GM12892 (cell line): ENCODE results near the gene NUDT3.
"Not testable (repeated sequence)": the region's sequence is repeated elsewhere in the genome, so short reads cannot be mapped to it uniquely, and the experiment has no call there.

ENCODE experiments used
- POLR2A ChIP-seq: IDR thresholded peaks from 2 replicates; pipeline ENCODE4 v1.6.1; 2011; ENCODE audit warnings: low read depth, low read length, control low read depth
- POLR2AphosphoS5 ChIP-seq: IDR thresholded peaks from 2 replicates; pipeline ENCODE4 v1.6.1; 2011; ENCODE audit warnings: low read depth, low read length, control low read depth

DNA sequence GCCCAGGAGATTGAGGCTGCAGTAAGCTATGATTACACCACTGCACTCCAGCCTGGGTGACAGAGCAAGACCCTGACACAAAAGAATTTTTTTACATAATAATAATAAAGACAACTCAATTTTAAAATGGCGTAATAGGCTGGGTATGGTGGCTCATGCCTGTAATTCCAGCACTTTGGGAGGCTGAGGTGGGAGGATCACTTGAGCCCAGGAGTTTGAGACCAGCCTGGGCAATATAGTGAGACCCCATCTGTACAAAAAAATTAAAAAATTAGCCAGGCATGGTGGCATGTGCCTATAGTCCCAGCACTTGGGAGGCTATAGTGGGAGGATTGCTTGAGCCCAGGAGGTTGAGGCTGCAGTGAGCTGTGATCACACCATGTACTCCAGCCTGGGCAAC lies 15.4 kb upstream of the NUDT3 start:
- not testable (repeated sequence) for TF ChIP-seq POLR2A, POLR2AphosphoS5
